NOMO-1 treated with DMSO at 0.1 percent for 48 hours (cell line): Measurements from ENCODE around the gene WDFY3.

Experiments used
- DNase-seq: peaks from one replicate; lab custom pipeline; 2025; ENCODE audit not compliant: unreplicated experiment; lab: John Stamatoyannopoulos, UW

The WDFY3 gene

GRCh38 chr4:84631573-84631972, 334.9 kb downstream of the WDFY3 start:
- DNase-seq = no peak

GRCh38 chr4:84626673-84627072, 339.8 kb downstream of the WDFY3 start:
- DNase-seq = no peak

- DNase-seq = no peak
Measured at GRCh38 chr4:84623661-84624060, 342.8 kb downstream of the WDFY3 start.

GRCh38 chr4:84622959-84623358, 343.5 kb downstream of the WDFY3 start:
- no peak for DNase-seq
